Measurements from ENCODE around the gene PTPRG. TPM values are rescaled to one million over a fixed set of nuclear protein-coding genes. Genes with fewer than 3 reads are reported as not detected.
"Not testable (repeated sequence)": the region's sequence is repeated elsewhere in the genome, so short reads cannot be mapped to it uniquely, and the experiment has no call there.

PTPRG gene
- total RNA-seq, 2 experiments from 2014 or later = 0.10 TPM; not detected in 1

- CTCF ChIA-PET = no interaction called here
- H3K36me3 Mint-ChIP-seq = no peaks in the 10 kb centered on the region
- H3K4me3 Mint-ChIP-seq = no peak overlapping the region
- intact Hi-C loops (cut with micrococcal nuclease) = no loop called here
- no peaks in the 10 kb centered on the region for H3K27me3 Mint-ChIP-seq
- H3K27ac Mint-ChIP-seq = no peak overlapping the region
- POLR2A ChIA-PET = no interaction called here
- DNase-seq = no peak
- peaks cover 2% of the 10 kb centered on the region for H3K9me3 Mint-ChIP-seq
- H3K4me1 Mint-ChIP-seq (ENCODE audit: low read depth) = no peaks in the 10 kb centered on the region
Measured at GRCh38 chr3:61691466-61691865, 130.1 kb downstream of the PTPRG start.

- POLR2A ChIA-PET = no interaction called here
- H3K4me3 Mint-ChIP-seq = no peak overlapping the region
- peaks cover 5% of the 10 kb centered on the region for H3K9me3 Mint-ChIP-seq
- H3K27me3 Mint-ChIP-seq = peaks cover 2% of the 10 kb centered on the region
- intact Hi-C loops (cut with micrococcal nuclease) = no loop called here
- CTCF ChIA-PET = no interaction called here
- H3K27ac Mint-ChIP-seq = no peak overlapping the region
- no peaks in the 10 kb centered on the region for H3K36me3 Mint-ChIP-seq
- no peak for DNase-seq
- no peaks in the 10 kb centered on the region for H3K4me1 Mint-ChIP-seq (ENCODE audit: low read depth)
Measured at GRCh38 chr3:61697301-61697700, 135.9 kb downstream of the PTPRG start.

GRCh38 chr3:61698278-61699072 is 137.1 kb downstream of the PTPRG start:
- H3K27me3 Mint-ChIP-seq; H3K4me1 Mint-ChIP-seq (ENCODE audit: low read depth); intact Hi-C loops (cut with micrococcal nuclease); H3K36me3 Mint-ChIP-seq; CTCF ChIA-PET; H3K9me3 Mint-ChIP-seq; H3K27ac Mint-ChIP-seq; POLR2A ChIA-PET; H3K4me3 Mint-ChIP-seq; DNase-seq: not testable (repeated sequence)

- peaks cover 5% of the 10 kb centered on the region for H3K9me3 Mint-ChIP-seq
- no peak overlapping the region for H3K27ac Mint-ChIP-seq
- H3K4me1 Mint-ChIP-seq (ENCODE audit: low read depth) = no peaks in the 10 kb centered on the region
- CTCF ChIA-PET = no interaction called here
- no peak overlapping the region for H3K4me3 Mint-ChIP-seq
- no peaks in the 10 kb centered on the region for H3K36me3 Mint-ChIP-seq
- DNase-seq = no peak
- intact Hi-C loops (cut with micrococcal nuclease) = no loop called here
- peaks cover 2% of the 10 kb centered on the region for H3K27me3 Mint-ChIP-seq
- POLR2A ChIA-PET = no interaction called here
Measured at GRCh38 chr3:61699622-61700021, 138.3 kb downstream of the PTPRG start.

GRCh38 chr3:61701011-61701410 is 139.6 kb downstream of the PTPRG start:
- no peaks in the 10 kb centered on the region for H3K4me1 Mint-ChIP-seq (ENCODE audit: low read depth)
- peaks cover 3% of the 10 kb centered on the region for H3K9me3 Mint-ChIP-seq
- H3K4me3 Mint-ChIP-seq = no peak overlapping the region
- peaks cover 2% of the 10 kb centered on the region for H3K27me3 Mint-ChIP-seq
- ChIA-PET POLR2A (no interaction called here), CTCF (no interaction called here)
- intact Hi-C loops (cut with micrococcal nuclease) = no loop called here
- no peaks in the 10 kb centered on the region for H3K36me3 Mint-ChIP-seq
- H3K27ac Mint-ChIP-seq = no peak overlapping the region
- no peak for DNase-seq

- peaks cover 2% of the 10 kb centered on the region for H3K27me3 Mint-ChIP-seq
- no peak overlapping the region for H3K4me3 Mint-ChIP-seq
- H3K4me1 Mint-ChIP-seq (ENCODE audit: low read depth) = no peaks in the 10 kb centered on the region
- intact Hi-C loops (cut with micrococcal nuclease) = no loop called here
- no peaks in the 10 kb centered on the region for H3K36me3 Mint-ChIP-seq
- peaks cover 3% of the 10 kb centered on the region for H3K9me3 Mint-ChIP-seq
- no peak for DNase-seq
- POLR2A ChIA-PET = no interaction called here
- CTCF ChIA-PET = no interaction called here
- H3K27ac Mint-ChIP-seq = no peak overlapping the region
Measured at GRCh38 chr3:61702453-61702852, 141.1 kb downstream of the PTPRG start.

GRCh38 chr3:61704807-61705206 is 143.4 kb downstream of the PTPRG start:
- H3K9me3 Mint-ChIP-seq = no peaks in the 10 kb centered on the region
- no peaks in the 10 kb centered on the region for H3K4me1 Mint-ChIP-seq (ENCODE audit: low read depth)
- ChIA-PET CTCF (no interaction called here), POLR2A (no interaction called here)
- no peak for DNase-seq
- H3K4me3 Mint-ChIP-seq = no peak overlapping the region
- H3K27me3 Mint-ChIP-seq = no peaks in the 10 kb centered on the region
- no peaks in the 10 kb centered on the region for H3K36me3 Mint-ChIP-seq
- H3K27ac Mint-ChIP-seq = no peak overlapping the region
- intact Hi-C loops (cut with micrococcal nuclease) = no loop called here

- Mint-ChIP-seq H3K36me3 (no peaks in the 10 kb centered on the region), H3K4me3 (no peak overlapping the region), H3K27me3 (no peaks in the 10 kb centered on the region), H3K4me1 (ENCODE audit: low read depth) (no peaks in the 10 kb centered on the region), H3K9me3 (peaks cover 12% of the 10 kb centered on the region), H3K27ac (no peak overlapping the region)
- DNase-seq = no peak
- POLR2A ChIA-PET = no interaction called here
- intact Hi-C loops (cut with micrococcal nuclease) = no loop called here
- CTCF ChIA-PET = no interaction called here
Measured at GRCh38 chr3:61707492-61707891, 146.1 kb downstream of the PTPRG start.

GRCh38 chr3:61710920-61711319 is 149.5 kb downstream of the PTPRG start:
- H3K4me1 Mint-ChIP-seq (ENCODE audit: low read depth); H3K27me3 Mint-ChIP-seq; POLR2A ChIA-PET; H3K27ac Mint-ChIP-seq; H3K36me3 Mint-ChIP-seq; H3K4me3 Mint-ChIP-seq; DNase-seq; intact Hi-C loops (cut with micrococcal nuclease); CTCF ChIA-PET: not testable (repeated sequence)
- H3K9me3 Mint-ChIP-seq = peaks cover 14% of the 10 kb centered on the region

GRCh38 chr3:61714225-61714624 is 152.9 kb downstream of the PTPRG start:
- Mint-ChIP-seq H3K27me3 (no peaks in the 10 kb centered on the region), H3K9me3 (peaks cover 14% of the 10 kb centered on the region), H3K4me3 (no peak overlapping the region), H3K36me3 (no peaks in the 10 kb centered on the region), H3K27ac (no peak overlapping the region), H3K4me1 (ENCODE audit: low read depth) (no peaks in the 10 kb centered on the region)
- ChIA-PET CTCF (no interaction called here), POLR2A (no interaction called here)
- no peak for DNase-seq
- intact Hi-C loops (cut with micrococcal nuclease) = no loop called here

- Mint-ChIP-seq H3K27me3 (no peaks in the 10 kb centered on the region), H3K9me3 (peaks cover 12% of the 10 kb centered on the region), H3K4me1 (ENCODE audit: low read depth) (no peaks in the 10 kb centered on the region), H3K4me3 (no peak overlapping the region), H3K36me3 (no peaks in the 10 kb centered on the region), H3K27ac (no peak overlapping the region)
- no peak for DNase-seq
- ChIA-PET POLR2A (no interaction called here), CTCF (no interaction called here)
- intact Hi-C loops (cut with micrococcal nuclease) = no loop called here
Measured at GRCh38 chr3:61715886-61716527, 154.6 kb downstream of the PTPRG start.

GRCh38 chr3:61716693-61717092 is 155.3 kb downstream of the PTPRG start:
- intact Hi-C loops (cut with micrococcal nuclease); H3K27me3 Mint-ChIP-seq; H3K4me3 Mint-ChIP-seq; H3K36me3 Mint-ChIP-seq; CTCF ChIA-PET; DNase-seq; POLR2A ChIA-PET; H3K4me1 Mint-ChIP-seq (ENCODE audit: low read depth); H3K27ac Mint-ChIP-seq; H3K9me3 Mint-ChIP-seq: not testable (repeated sequence)

- ChIA-PET POLR2A (no interaction called here), CTCF (no interaction called here)
- Mint-ChIP-seq H3K4me1 (ENCODE audit: low read depth) (no peaks in the 10 kb centered on the region), H3K27ac (no peak overlapping the region), H3K4me3 (no peak overlapping the region), H3K27me3 (no peaks in the 10 kb centered on the region), H3K36me3 (no peaks in the 10 kb centered on the region), H3K9me3 (no peaks in the 10 kb centered on the region)
- intact Hi-C loops (cut with micrococcal nuclease) = no loop called here
- DNase-seq = no peak
Measured at GRCh38 chr3:61718565-61718964, 157.2 kb downstream of the PTPRG start.

Measured in activated CD4-positive, alpha-beta memory T cell treated with anti-CD3 and anti-CD28 coated beads for 36 hours (primary cell).